Testis (tissue), 2 donors: ENCODE data around the gene KIF5C.

Experiments
- CTCF ChIP-seq, 3 experiments: fragments of 450-650 bp in 2 of 3; fragments of 200-600 bp in 1 of 3; sonication (generic) in 1 of 3; IDR thresholded peaks; one replicate each; pipeline ENCODE4 v1.5.1; 2016 to 2019; ENCODE audit warnings: antibody characterized with exemption in 3 of 3, mild to moderate bottlenecking in 2 of 3, moderate library complexity in 1 of 3
- POLR2A ChIP-seq: fragments of 450-650 bp; IDR thresholded peaks from one replicate; pipeline ENCODE4 v1.6.1; 2017; ENCODE audit warnings: antibody characterized with exemption, mild to moderate bottlenecking, moderate library complexity

- TF ChIP-seq CTCF (IDR thresholded peaks at IDR 0.05) (no peak), POLR2A (no peak)
Measured at GRCh38 chr2:148903979-148904378, 29.0 kb downstream of the KIF5C start.
